Right ventricle myocardium superior (tissue), 1 donor: ENCODE measurements around the gene MANF. TPM values are rescaled to one million over a fixed set of nuclear protein-coding genes. Genes with fewer than 3 reads are reported as not detected.
A peak's percentile ranks its signal among the peaks of the same experiment; 100 is the strongest.
"Not testable (repeated sequence)": the region's sequence is repeated elsewhere in the genome, so short reads cannot be mapped to it uniquely, and the experiment has no call there.

Experiments
- ATAC-seq: fragments of 200-7000 bp; cut with Tn5 transposase; one replicate; pipeline ENCODE4 v1.9.1; 2020; ENCODE audit warnings: mild to moderate bottlenecking; ENCODE audit not compliant: poor library complexity
- DNase-seq: peaks from one replicate; pipeline ENCODE4 v3.0.0-alpha.2; 2020
- intact Hi-C: fragments of 100-400 bp; cut with DNase I; formaldehyde crosslinking; loops from one replicate; pipeline ENCODE4 v1.11.2; 2022
- total RNA-seq: library from RNA; stranded (reverse); fragmentation: NEBNext Ultra II Directional; extraction: Animal tissue kit (Norgen Biotek cat#: 25700); gene quantifications from one replicate; pipeline ENCODE4 v1.2.1, GENCODE V29; 2021
- donor health status: DM: no; HTN: yes; CAD: no; lungs with severe emphysema.

The MANF gene
- total RNA-seq, 1 donor from 2014 or later = 41.1 TPM

DNA sequence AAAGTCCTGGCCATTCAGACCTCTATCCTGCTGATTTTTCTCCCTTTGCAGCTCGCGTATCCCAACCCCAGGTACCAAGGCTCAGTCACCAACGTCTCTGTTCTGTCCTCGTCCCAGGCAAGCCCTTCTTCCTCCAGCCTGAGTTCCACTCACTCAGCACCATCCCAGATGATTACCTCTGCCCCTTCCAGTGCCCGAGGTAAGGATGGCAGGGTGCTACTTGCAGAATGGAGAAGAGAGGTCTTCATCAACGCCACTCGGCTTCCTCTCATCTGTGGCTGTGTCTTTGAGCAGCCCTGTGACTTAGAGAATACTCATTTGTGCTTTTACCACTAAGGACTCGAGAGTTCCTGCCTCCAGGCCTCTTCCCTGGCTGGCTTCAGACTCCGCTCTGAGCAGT is 22.6 kb upstream of the MANF start:
- ATAC-seq (no peak), DNase-seq (no peak)
- intact Hi-C loops = no loop called here

DNA sequence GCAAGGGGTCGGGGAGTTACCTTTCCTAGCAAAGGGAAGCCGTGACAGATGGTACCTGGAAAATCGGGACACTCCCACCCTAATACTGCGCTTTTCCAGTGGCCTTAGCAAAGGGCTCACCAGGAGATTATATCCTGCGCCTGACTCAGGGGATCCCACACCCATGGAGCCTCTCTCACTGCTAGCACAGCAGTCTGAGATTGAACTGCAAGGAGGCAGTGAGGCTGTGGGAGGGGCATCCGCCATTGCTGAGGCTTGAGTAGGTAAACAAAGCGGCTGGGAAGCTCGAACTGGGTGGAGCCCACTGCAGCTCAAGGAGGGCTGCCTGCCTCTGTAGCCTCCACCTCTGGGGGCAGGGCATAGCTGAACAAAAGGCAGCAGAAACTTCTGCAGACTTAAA is 16.8 kb upstream of the MANF start:
- DNase-seq, ATAC-seq, intact Hi-C loops: not testable (repeated sequence)

DNA sequence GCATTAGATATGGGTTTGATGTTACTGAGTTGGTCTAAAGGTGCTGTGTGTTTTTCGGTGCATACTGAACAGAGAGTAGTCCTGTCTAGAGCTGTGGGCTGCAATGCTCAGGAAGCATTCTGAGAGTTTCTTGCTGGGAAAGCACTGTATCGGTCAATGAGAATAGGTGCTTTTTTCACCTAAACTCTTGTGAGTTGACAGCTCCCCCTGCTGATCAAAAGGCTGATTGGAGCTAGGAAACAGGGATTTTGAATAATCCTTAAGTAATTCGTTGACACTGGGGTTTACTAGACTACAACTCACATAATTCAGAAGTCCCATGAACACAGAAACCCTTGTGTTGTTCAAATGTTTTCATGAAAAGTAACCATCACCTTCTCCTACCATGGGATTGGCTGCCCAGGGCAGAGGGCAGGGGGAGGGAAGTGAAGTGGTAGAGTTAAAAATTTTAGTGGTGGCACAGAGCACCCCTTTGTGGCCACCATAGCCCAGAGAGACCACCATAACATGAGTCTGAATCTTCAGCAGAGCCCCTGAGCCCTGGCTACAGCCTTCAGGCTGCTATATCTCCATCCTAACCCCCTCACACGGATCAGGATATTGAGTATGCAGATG is 13.0 kb upstream of the MANF start:
- intact Hi-C loops = loop anchor here (5.0 kb wide), 1 partner anchor 755 kb away; the partner anchor contains the start of gene MAPKAPK3
- peak; percentile 52 for ATAC-seq

DNA sequence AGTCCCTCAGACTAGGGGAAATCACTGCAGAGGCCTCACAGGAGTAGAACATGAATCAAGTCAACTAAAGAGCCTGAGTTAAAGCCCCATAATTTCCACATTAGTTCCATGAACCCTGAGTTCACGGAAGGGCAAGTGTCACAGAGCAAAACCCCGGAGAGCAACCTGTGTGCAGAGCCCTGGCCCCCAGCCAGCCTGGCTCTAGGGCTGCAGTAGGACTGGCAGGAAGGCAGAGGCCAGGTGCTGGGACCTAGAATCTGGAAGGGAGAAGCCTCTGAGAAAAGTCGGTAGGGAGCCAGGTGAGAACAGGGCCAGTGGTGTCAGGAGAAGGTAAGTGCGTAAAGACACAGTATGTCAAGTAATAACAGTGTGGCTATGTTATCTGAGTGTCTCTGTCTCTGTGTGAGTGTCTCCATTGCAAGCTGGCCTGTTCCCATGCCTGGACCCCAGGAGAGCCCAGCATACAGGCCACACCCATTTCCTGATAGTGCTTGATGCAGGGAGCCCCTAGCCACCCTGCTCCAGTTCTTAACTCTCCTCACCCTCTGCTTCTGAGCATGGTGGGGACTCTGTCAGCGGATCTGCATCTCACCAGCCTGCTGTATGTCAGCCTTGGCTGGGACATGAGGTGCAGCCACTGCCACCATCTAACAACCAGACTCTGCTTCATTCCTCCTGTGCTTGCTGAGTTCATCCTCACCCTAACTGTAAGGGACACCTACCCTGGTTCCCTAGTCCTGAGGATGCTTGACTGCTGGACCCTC is 11.3 kb upstream of the MANF start:
- DNase-seq (no peak), ATAC-seq (no peak)
- intact Hi-C loops = loop anchor here (5.0 kb wide), 1 partner anchor 757 kb away; the partner anchor contains the start of gene MAPKAPK3

More for the DNA sequence above, 13.0 kb upstream of the MANF start:
- DNase-seq = no peak

DNA sequence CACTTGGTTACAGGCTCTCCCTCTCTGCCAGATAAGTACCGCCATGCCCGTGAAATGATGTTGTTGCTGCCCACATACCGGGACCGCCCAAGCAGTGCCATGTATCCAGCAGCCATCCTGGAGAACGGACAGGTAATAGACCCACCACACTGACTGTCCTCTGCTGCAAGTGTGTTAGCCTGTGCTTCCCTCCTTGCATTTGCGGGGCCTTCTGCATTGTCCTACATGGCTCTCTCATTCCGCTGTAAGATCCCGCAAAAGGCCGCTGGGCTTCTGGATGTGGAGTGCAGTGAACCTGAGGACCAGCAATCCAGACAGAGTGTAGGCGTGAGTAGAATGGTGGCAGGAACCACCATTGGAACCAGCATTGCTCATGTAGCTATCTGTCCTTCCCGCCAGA is 10.6 kb upstream of the MANF start:
- intact Hi-C loops = loop anchor here (5.0 kb wide), 1 partner anchor 757 kb away; the partner anchor contains the start of gene MAPKAPK3
- ATAC-seq (no peak), DNase-seq (no peak)

DNA sequence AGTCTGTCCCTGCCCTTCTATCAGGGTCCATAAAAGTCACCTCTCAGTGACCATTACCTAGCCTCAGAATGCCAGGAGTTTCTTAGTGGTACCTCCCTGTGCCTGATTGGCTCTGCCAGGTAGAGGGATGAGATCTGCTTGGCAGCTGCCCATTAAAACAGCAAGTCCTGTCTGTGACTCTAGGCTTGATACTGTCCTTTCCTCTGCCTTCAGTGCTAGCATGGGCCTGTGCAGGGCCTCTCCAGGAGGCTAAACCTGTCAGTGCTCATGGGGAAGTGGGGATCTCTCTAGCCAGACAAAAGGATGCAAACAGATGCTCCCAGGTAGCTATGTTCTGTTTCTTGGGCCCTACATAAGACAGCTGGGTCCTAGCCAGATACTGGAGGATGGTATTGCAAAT is 10.0 kb upstream of the MANF start:
- no peak for DNase-seq
- no peak for ATAC-seq
- intact Hi-C loops = no loop called here

DNA sequence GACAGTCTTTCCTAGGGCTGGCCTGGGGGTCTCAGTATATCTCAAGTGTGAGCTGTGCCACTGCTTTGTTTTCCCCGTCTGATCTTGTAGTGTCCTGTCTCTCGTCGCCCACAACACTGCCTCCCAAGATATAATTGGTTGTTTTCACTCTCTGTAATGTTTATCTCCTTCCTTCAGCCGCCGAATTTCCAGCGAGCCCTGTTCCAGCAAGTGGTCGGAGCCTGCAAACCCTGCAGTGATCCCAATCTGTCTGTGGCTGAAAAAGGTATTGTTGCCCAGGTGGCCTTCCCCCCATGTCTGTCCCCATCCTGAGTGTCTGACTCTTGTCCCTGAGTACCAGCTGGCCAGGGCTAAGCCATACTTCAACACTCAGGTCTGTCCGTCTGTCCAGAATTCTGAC is 9.5 kb upstream of the MANF start:
- no peak for DNase-seq
- intact Hi-C loops = no loop called here
- ATAC-seq = no peak

DNA sequence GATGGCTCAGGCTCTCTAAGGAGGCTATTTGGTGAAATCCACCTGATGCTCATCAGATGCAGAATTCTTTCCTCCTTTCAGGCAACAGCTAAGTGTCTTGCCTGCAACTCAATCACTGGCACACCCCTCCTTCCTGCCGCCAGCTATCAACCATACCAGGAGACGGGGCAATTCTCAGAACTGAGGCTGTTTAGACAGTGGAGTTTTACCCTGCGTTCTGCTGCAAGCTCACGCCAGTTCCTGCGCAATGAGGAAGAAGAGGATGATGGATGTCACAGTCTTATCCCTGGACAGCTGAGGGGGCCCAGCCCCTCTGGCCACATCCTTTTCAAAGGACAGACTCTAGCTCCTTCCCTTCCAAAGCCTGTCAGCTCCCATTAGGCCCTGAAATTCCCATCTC is 7.0 kb upstream of the MANF start:
- DNase-seq (no peak), ATAC-seq (no peak)
- intact Hi-C loops = no loop called here

DNA sequence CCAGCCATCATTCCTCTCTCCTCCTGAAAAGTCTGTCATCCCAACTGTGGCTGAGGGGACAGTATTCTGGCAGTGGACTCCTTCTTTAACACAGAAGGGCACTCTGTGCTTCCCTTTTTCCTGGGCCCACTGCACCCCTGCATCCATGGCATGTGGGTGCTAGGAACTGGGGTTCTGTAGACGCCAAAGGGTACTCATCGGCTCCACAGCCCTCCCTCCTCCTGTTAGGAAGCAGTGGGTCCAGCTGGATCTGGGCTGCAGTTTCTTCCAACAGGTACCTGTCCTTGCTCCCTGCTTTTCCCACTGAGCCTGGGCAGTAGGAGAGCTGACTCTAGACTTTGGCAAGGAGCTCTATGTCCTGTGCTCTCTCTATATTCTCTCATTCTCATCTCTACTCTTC is 6.4 kb upstream of the MANF start:
- intact Hi-C loops = no loop called here
- no peak for DNase-seq
- no peak for ATAC-seq

DNA sequence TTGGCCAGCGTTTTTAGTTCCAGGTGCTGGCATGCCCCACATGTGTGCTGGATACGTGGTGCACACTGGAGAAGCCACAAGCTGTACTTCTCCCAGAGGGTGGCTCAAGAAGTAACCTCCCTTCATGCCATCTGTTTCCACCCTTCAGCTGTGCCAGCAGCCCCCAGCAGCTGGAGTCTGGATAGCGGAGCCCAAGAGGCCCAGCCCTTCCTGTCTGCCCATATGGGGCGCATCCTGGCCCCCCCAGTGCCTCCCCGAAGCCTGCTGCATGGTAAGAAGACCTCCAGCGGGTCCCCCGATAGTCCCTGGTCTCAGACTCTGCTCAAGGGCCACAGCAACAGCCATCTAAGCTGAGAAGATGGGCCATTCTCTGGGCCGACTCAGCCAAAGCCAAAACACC is 5.8 kb upstream of the MANF start:
- DNase-seq (no peak), ATAC-seq (no peak)
- intact Hi-C loops = no loop called here

DNA sequence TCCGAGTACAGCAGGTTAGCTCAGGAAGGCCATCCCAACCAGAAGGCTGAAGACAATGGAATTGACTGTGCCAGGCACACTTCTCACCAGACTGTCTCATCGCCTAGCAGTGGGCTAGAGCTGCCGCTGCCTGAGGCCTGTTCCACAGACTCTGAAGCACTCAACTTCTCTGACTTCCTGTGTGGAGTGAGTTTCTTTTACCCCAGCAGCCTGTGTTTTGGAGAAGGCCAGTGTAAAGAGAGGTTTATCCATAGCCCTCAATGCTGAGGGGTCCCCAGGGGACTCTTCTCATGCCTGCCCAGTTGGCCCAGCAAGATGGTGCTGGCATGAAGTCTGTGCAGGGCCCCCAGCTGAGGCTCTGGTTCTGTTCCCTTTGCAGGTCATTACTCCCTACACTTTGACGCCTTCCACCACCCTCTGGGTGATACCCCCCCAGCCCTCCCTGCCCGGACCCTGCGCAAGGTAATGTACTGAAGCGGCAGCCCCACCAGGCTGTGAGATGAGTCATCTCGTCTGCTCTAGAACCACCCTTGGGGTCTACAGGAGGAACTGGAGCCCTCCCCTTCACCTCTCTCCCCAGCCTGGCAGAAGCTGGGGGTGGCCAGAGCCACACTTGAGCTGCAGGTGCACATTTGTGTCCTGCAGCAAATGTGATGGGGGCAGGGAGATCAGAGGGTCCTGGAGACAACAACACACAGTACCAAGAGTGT is 5.2 kb upstream of the MANF start:
- no peak for DNase-seq
- no peak for ATAC-seq
- intact Hi-C loops = loop anchor here (10.0 kb wide), 1 partner anchor 305 kb away; no protein-coding TSS in a partner anchor

DNA sequence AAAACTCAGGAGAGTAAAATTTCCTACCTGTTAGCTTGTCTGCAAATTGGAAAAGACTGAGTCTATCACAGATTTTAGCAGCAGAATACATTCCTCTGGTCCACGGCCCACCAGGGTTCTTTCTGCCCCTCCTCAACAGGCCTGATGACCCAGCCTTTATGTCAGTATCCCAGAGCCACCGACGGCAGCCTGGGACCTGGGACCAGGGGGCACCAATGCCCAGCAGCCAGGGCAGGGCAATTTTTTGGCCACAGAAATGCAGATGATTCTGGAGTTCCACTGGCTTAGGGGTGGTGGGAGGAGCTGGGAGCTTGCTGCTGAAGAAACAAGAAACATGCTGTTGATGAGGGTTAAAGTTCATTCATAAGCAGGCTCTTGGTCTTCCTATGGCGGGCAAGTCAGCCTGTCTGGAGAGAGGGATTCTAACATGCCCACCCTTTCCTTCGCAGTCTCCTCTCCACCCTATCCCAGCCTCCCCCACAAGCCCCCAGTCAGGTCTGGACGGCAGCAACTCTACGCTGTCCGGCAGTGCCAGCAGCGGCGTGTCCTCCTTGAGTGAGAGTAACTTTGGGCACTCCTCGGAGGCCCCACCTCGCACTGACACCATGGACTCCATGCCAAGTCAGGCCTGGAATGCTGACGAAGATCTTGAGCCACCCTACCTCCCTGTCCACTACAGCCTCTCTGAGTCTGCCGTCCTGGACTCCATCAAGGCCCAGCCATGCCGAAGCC is 4.3 kb upstream of the MANF start:
- DNase-seq (no peak), ATAC-seq (no peak)
- intact Hi-C loops = loop anchor here (10.0 kb wide), 1 partner anchor 304 kb away; no protein-coding TSS in a partner anchor

DNA sequence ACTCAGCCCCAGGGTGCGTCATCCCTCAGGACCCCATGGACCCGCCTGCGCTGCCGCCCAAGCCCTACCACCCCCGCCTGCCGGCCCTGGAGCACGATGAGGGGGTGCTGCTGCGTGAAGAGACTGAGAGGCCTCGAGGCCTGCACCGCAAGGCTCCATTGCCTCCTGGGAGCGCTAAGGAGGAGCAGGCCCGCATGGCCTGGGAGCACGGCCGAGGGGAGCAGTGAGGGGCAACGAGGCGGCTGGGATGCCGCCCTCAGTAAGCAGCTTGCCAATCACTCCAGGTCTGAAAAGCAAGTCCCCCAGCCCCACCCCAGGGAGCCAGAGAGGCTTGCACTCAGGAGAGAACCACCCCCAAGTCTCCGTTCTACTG is 3.8 kb upstream of the MANF start:
- DNase-seq (no peak), ATAC-seq (no peak)
- intact Hi-C loops = loop anchor here (10.0 kb wide), 1 partner anchor 303 kb away; no protein-coding TSS in a partner anchor

DNA sequence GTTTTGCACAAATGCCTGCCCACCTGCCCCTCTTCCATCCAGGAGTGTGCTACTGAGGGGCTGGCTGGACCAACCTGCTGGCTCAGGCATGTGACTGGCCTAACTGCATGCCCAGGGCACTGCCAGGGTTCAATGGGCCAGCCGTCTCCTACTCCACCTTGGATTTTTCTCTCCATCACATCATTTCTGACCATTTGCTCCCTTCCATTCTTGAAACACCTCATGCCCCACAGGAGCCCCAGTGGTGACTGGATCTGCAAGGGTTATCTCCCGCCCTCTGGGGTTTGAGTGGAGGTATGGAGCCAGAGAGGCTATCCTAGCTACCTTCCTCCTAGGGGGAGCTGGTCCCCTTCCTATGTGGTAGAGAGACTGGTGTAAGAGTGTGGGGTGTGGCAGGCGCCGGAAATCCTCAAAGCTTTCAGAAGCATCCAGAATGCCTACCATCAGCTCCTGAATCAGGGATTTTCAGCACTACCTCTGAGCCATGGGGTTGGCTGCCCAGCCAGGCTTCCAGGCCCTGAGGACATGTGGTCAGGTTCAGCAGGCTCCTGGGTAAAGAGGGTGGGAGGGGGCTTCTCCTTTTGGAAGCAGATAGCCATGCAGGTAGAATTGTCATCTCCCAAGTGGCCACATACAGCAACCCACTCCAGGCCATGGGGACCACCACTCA is 2.9 kb upstream of the MANF start:
- ATAC-seq (no peak), DNase-seq (no peak)
- intact Hi-C loops = loop anchor here (10.0 kb wide), 1 partner anchor 303 kb away; no protein-coding TSS in a partner anchor

DNA sequence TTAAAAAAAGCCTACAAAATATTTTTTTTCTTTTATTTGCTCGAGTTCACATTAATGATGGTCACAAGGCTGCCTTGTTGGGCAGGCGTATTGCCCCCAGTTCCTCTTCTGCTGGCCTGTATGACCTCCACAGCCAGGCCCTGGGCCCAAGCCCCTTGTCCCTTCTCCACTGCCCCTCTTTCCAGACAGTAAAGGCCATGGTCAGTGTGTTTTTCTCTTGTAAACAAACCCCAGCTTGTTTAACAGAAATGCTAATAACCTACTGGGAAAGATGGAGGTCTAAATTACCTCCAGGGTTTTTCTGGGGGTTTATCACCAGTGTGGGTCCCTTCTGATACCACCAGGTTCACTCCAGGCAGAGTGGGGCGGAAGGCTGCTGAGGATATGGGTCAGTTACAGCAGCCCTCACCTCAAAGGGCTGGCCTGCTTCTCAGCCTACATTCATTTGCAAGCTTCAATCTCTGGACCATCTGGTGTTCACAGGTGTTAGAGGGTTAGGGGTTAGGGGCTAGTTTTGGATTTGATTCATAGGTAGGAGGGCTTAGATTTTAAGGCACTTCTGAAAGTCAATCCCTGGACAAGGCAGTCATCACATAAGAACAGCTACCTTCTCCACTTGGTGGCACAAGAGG is 2.0 kb upstream of the MANF start:
- intact Hi-C loops = loop anchor here (10.0 kb wide), 1 partner anchor 302 kb away; no protein-coding TSS in a partner anchor
- ATAC-seq (no peak), DNase-seq (no peak)

DNA sequence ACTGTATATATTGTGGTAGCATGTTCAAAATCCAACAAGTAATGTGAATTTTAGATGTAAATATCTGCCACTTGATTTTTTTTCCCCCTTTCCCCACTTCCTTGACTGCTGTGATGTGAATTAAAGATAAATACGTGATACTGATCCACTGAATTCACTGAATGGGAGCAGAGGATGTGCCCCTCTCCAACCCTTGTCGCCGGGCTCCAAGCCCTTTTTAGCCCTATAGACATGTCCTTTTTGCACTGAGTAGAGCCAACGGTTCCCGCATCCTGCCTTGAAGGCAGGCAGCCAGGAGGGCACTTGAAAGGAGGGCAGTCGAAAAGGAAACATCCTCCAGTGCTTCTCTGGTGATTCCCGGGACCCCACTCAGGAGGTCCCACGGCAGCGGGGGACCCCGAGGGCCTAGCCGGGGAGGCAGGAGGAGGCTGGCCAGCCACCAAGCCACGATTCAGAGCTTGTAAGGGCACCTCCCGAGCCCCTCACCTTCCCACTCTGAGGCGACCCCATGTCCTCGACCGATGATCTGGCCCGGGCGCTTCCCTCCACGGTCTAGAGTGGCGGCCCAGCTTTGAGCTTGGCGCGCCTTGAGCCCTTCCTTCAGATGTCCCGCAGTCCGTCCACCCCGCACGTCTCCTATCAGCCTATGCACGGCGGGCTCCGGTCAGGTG is 901 bp upstream of the MANF start:
- DNase-seq (peak; percentile 65), ATAC-seq (peak; percentile 47)
- intact Hi-C loops = loop anchor here (10.0 kb wide), 1 partner anchor 301 kb away; no protein-coding TSS in a partner anchor

DNA sequence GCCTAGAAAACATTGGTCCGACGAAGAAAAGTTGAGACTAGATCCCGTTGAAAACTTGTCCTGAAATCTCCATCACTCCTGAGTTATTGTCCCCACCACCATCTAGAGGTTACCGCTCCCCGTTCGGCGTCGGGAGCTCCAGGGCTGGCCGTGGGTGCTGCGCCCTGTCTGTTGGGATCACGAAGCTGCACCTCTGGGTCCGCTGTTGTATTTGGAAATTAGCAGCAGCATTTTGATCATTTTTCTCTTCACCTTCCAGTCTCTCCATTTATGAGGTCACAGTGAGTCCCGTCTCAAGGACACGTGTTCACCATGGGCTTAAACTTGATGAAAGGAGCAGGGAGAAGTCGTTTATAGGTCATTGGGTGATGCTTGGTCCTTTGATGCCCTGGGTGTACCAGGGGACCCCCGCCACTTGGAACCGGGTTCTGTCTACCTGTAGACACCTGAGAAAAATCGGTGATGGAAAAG is 565 bp downstream of the MANF start:
- DNase-seq = no peak
- intact Hi-C loops = loop anchor here (5.0 to 10.0 kb wide), 2 partner anchors 299 to 768 kb away; partner anchors contain the start of gene MAPKAPK3
- no peak for ATAC-seq
